ENCODE data around the gene TOMM40. TPM values are rescaled to one million over a fixed set of nuclear protein-coding genes. Genes with fewer than 3 reads are reported as not detected.

The TOMM40 gene
- total RNA-seq, 1 donor = 57.9 TPM

DNA sequence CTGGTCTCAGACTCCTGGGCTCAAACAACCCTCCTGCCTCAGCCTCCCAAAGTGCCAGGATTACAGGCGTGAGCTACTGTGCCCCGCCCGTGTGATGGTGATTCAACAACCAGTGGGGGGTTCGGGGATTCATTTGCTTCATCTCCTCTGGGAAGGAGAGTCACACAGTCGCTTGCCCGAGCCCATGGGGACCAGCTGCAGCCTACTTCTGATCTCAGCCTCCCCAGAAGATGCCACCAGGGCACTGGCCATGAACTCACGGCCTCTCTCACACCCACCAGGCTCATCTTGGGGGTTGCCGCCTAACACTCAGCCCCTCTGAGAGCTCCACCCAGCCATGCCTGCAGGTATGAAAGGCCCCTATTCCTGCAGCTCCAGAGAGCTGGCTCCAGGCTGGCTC is 6.8 kb downstream of the TOMM40 start:
- no peak for DNase-seq (ENCODE audit: low read depth)
- TF ChIP-seq, protein P1, sequence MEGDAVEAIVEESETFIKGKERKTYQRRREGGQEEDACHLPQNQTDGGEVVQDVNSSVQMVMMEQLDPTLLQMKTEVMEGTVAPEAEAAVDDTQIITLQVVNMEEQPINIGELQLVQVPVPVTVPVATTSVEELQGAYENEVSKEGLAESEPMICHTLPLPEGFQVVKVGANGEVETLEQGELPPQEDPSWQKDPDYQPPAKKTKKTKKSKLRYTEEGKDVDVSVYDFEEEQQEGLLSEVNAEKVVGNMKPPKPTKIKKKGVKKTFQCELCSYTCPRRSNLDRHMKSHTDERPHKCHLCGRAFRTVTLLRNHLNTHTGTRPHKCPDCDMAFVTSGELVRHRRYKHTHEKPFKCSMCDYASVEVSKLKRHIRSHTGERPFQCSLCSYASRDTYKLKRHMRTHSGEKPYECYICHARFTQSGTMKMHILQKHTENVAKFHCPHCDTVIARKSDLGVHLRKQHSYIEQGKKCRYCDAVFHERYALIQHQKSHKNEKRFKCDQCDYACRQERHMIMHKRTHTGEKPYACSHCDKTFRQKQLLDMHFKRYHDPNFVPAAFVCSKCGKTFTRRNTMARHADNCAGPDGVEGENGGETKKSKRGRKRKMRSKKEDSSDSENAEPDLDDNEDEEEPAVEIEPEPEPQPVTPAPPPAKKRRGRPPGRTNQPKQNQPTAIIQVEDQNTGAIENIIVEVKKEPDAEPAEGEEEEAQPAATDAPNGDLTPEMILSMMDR (IDR thresholded peaks at IDR 0.05; ENCODE audit: insufficient read depth, low read depth, low read length) = no peak
- no peak overlapping the region for H3K4me3 ChIP-seq (ENCODE audit: low read depth, low read length)

DNA sequence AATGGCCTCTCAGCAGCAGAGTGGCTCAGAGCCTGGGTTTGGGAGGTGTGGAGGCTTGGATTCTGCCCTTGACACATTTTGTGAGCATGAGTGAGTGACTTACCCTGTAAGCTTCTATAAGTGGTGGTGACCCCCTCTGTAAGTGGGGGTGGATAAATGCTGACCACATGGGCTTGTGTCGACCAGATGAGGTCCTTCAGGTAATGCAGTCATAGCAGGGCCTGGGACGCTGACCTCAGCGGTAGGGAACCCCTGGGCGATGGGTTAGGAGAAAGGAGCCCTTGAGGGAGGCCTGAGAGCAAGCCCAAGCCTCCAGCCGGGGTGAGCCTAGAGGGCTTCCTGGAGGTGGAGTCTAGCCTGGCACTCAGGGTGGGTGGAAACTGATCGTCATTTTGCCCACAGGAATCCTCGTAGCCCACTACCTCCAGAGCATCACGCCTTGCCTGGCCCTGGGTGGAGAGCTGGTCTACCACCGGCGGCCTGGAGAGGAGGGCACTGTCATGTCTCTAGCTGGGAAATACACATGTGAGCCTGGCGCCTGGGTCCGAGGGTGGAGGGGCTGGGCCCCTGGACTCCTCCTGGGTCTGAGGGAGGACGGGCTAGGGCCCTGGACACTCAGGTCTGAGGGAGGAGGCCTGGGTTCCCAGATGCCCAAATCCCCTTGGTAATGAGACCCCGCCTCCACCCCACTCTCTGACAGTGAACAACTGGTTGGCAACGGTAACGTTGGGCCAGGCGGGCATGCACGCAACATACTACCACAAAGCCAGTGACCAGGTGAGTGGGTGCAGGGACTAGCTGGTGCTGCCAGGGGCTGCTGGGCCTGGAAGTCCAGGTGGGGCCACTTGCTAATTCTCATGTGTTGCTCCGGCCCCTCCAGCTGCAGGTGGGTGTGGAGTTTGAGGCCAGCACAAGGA is 9.5 kb downstream of the TOMM40 start:
- no peak overlapping the region for H3K4me3 ChIP-seq (ENCODE audit: low read depth, low read length)
- no peak for DNase-seq (ENCODE audit: low read depth)
- TF ChIP-seq, protein P1 (IDR thresholded peaks at IDR 0.05; ENCODE audit: insufficient read depth, low read depth, low read length) = no peak

DNA sequence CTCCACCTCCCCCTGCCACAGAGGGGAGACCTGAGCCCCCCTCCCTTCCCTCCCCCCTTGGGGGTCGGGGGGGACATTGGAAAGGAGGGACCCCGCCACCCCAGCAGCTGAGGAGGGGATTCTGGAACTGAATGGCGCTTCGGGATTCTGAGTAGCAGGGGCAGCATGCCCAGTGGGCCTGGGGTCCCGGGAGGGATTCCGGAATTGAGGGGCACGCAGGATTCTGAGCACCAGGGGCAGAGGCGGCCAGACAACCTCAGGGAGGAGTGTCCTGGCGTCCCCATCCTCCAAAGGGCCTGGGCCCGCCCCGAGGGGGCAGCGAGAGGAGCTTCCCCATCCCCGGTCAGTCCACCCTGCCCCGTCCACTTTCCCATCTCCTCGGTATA is 12.2 kb downstream of the TOMM40 start:
- no peak for DNase-seq (ENCODE audit: low read depth)
- H3K4me3 ChIP-seq (ENCODE audit: low read depth, low read length) = no peak overlapping the region
- TF ChIP-seq, protein P1 (IDR thresholded peaks at IDR 0.05; ENCODE audit: insufficient read depth, low read depth, low read length) = no peak

DNA sequence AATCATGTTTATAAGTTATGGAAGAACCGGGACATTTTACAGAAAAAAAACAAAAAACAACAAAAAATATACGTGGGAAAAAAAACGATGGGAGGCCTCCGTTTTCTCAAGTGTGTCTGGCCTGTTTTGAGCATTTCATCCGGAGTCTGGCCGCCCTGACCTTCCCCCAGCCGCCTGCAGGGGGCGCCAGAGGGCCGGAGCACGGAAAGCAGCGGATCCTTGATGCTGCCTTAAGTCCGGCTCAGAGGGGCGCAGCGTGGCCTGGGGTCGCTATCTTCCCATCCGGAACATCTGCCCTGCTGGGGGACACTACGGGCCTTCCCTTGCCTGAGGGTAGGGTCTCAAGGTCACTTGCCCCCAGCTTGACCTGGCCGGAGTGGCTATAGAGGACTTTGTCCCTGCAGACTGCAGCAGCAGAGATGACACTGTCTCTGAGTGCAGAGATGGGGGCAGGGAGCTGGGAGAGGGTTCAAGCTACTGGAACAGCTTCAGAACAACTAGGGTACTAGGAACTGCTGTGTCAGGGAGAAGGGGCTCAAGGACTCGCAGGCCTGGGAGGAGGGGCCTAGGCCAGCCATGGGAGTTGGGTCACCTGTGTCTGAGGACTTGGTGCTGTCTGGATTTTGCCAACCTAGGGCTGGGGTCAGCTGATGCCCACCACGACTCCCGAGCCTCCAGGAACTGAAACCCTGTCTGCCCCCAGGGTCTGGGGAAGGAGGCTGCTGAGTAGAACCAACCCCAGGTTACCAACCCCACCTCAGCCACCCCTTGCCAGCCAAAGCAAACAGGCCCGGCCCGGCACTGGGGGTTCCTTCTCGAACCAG is 12.8 kb downstream of the TOMM40 start:
- no peak overlapping the region for H3K4me3 ChIP-seq (ENCODE audit: low read depth, low read length)
- TF ChIP-seq, protein P1 (IDR thresholded peaks at IDR 0.05; ENCODE audit: insufficient read depth, low read depth, low read length) = peak; percentile 94
- peak; percentile 68 for DNase-seq (ENCODE audit: low read depth)

DNA sequence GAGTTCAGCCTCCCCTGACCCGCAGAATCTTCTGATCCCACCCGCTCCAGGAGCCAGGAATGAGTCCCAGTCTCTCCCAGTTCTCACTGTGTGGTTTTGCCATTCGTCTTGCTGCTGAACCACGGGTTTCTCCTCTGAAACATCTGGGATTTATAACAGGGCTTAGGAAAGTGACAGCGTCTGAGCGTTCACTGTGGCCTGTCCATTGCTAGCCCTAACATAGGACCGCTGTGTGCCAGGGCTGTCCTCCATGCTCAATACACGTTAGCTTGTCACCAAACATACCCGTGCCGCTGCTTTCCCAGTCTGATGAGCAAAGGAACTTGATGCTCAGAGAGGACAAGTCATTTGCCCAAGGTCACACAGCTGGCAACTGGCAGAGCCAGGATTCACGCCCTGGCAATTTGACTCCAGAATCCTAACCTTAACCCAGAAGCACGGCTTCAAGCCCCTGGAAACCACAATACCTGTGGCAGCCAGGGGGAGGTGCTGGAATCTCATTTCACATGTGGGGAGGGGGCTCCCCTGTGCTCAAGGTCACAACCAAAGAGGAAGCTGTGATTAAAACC is 13.5 kb downstream of the TOMM40 start:
- peak; percentile 54 for DNase-seq (ENCODE audit: low read depth)
- TF ChIP-seq, protein P1 (IDR thresholded peaks at IDR 0.05; ENCODE audit: insufficient read depth, low read depth, low read length) = peak; percentile 13
- no peak overlapping the region for H3K4me3 ChIP-seq (ENCODE audit: low read depth, low read length)

DNA sequence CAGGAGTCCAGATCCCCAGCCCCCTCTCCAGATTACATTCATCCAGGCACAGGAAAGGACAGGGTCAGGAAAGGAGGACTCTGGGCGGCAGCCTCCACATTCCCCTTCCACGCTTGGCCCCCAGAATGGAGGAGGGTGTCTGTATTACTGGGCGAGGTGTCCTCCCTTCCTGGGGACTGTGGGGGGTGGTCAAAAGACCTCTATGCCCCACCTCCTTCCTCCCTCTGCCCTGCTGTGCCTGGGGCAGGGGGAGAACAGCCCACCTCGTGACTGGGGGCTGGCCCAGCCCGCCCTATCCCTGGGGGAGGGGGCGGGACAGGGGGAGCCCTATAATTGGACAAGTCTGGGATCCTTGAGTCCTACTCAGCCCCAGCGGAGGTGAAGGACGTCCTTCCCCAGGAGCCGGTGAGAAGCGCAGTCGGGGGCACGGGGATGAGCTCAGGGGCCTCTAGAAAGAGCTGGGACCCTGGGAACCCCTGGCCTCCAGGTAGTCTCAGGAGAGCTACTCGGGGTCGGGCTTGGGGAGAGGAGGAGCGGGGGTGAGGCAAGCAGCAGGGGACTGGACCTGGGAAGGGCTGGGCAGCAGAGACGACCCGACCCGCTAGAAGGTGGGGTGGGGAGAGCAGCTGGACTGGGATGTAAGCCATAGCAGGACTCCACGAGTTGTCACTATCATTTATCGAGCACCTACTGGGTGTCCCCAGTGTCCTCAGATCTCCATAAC is 14.5 kb downstream of the TOMM40 start, which contains the start of gene APOE:
Gene APOE (plus strand): TSS at position 360 of the 724 bp plus-strand sequence. CDS start 829 bp downstream, outside the sequence.
- peak; percentile 47 for DNase-seq (ENCODE audit: low read depth)
- H3K4me3 ChIP-seq (ENCODE audit: low read depth, low read length) = peak within 1 kb of the TSS; percentile 55
- TF ChIP-seq, protein P1 (IDR thresholded peaks at IDR 0.05; ENCODE audit: insufficient read depth, low read depth, low read length) = no peak
